ENCODE measurements around the gene CSTF2. TPM values are rescaled to one million over a fixed set of nuclear protein-coding genes. Genes with fewer than 3 reads are reported as not detected.

The CSTF2 gene
- total and polyA plus RNA-seq, 2 of the 4 experiments (the other 2 are of a cell fraction): 22.8 to 30.3 TPM

GRCh38 chrX:100850317-100850716 lies 30.1 kb downstream of the CSTF2 start:
- CTCF ChIA-PET: interaction anchor here (0.6 kb wide), 1 partner anchor 21 kb away, joined by 3 read pairs; no protein-coding TSS in a partner anchor
- dilution Hi-C loops (cut with HindIII; ENCODE audit: low sequenced_read_pairs, unreplicated experiment): no loop called here
- Histone ChIP-seq H4K91ac (ENCODE audit: insufficient read depth, low read depth, low read length) (no peak overlapping the region), H3K4me1 (ENCODE audit: control insufficient read depth, insufficient read depth, low read length) (no peaks in the 10 kb centered on the region), H2AK9ac (replicated peaks; ENCODE audit: low read depth, low read length, poor library complexity) (no peak overlapping the region), H3K9ac (ENCODE audit: low read depth, low read length) (no peak overlapping the region), H2BK5ac (ENCODE audit: low read depth, low read length, poor library complexity, severe bottlenecking) (no peak overlapping the region), H4K8ac (ENCODE audit: low read depth in 2 of 2, low read length in 2 of 2) (no peak overlapping the region), H3K79me1 (ENCODE audit: low read depth in 1 of 2, low read length in 2 of 2) (no peaks in the 10 kb centered on the region), H3K4me2 (ENCODE audit: low read depth, low read length) (no peak overlapping the region), H3K36me3 (ENCODE audit: control insufficient read depth, insufficient read depth, low read length) (no peaks in the 10 kb centered on the region), H2AK5ac (ENCODE audit: low read depth, low read length) (no peak overlapping the region), H2BK20ac (ENCODE audit: low read depth, low read length) (no peak overlapping the region), H4K20me1 (ENCODE audit: insufficient read depth, low read length) (no peaks in the 10 kb centered on the region), H3K27me3 (ENCODE audit: control insufficient read depth, insufficient read depth, low read length) (peaks cover 4% of the 10 kb centered on the region), H3K4me3 (ENCODE audit: insufficient read depth, low read depth, low read length) (no peak overlapping the region), H3K56ac (ENCODE audit: extremely low read depth, insufficient read depth, low read length) (no peak overlapping the region), H3K27ac (ENCODE audit: insufficient read depth, low read length) (no peak overlapping the region), H3K9me1 (ENCODE audit: insufficient read depth, low read length) (no peaks in the 10 kb centered on the region), H3K14ac (replicated peaks; ENCODE audit: low read depth, low read length) (no peak overlapping the region), H2BK15ac (ENCODE audit: low read depth, low read length) (no peak overlapping the region), H3K9me3 (ENCODE audit: control insufficient read depth, insufficient read depth, low read length) (no peaks in the 10 kb centered on the region), H3K23ac (ENCODE audit: low read depth, low read length) (no peak overlapping the region), H4K5ac (ENCODE audit: low read depth, low read length) (no peak overlapping the region), H2BK120ac (ENCODE audit: low read depth, low read length) (no peak overlapping the region), H2AFZ (replicated peaks; ENCODE audit: low read length, poor library complexity) (no peak overlapping the region), H3K18ac (ENCODE audit: low read depth, low read length) (no peak overlapping the region), H3K4ac (ENCODE audit: low read depth, low read length) (no peak overlapping the region)
- no TSS peak for BruUV-seq (replicated peaks)
- WGBS, 2 experiments (ENCODE audit: extremely low coverage in 2 of 2, insufficient read length in 1 of 2): no CpG with 5 or more reads among the region's 4 CpGs
- no peak for ATAC-seq (ENCODE audit: low read depth)
- in situ Hi-C loops (cut with MboI; ENCODE audit: low sequenced_read_pairs): no loop called here
- POLR2A ChIA-PET (ENCODE audit: unreplicated experiment): no interaction called here
- intact Hi-C loops (cut with micrococcal nuclease): no loop called here
- DNase-seq: no peak
- no peak for TF ChIP-seq MAFK (IDR thresholded peaks at IDR 0.05; ENCODE audit: low read depth, low read length)
- TF ChIP-seq CTCF (conservative IDR thresholded peaks at IDR 0.05; ENCODE audit: low read depth, low read length): no peak
- no peak for TF ChIP-seq RFX5 (IDR thresholded peaks at IDR 0.05; ENCODE audit: low read depth, low read length)
- no peak for TF ChIP-seq SMC3 (IDR thresholded peaks at IDR 0.05; ENCODE audit: low read depth, low read length)
- no peak for TF ChIP-seq RCOR1 (IDR thresholded peaks at IDR 0.05; ENCODE audit: insufficient replicate concordance, low read length)
